NCI-H2196 (cell line): ENCODE measurements around the gene ABCA2.

Experiments
- DNase-seq: peaks from one replicate; lab custom pipeline; 2025; ENCODE audit not compliant: unreplicated experiment; lab: John Stamatoyannopoulos, UW

Gene ABCA2

GRCh38 chr9:137001857-137002645, 26.0 kb downstream of the ABCA2 start:
- DNase-seq, result no peak

- no peak for DNase-seq
These were observed 27.7 kb downstream of the ABCA2 start for GRCh38 chr9:137000177-137000930.

GRCh38 chr9:136997830-136998234, 30.2 kb downstream of the ABCA2 start:
- DNase-seq, result no peak

DNA sequence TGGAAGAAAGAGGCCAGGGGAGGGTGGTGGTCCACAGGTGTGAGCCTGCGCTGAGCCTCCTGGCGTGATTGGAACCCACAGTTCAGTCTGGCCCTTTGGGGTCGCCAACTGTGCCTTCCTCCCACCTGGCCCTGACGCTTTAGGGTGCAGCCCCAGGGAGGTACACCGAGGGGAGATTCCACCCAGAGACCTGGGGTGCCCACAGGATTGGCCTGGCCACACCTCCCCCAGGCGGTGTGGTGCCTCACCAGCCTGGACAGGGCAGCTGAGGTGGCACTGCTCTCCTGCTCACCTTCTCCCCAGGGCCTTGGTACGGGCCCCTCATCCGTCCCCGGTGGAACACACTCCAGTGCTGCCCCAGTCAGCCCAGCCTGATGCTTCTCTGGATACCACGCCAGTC, 30.7 kb downstream of the ABCA2 start:
- DNase-seq, result no peak

DNA sequence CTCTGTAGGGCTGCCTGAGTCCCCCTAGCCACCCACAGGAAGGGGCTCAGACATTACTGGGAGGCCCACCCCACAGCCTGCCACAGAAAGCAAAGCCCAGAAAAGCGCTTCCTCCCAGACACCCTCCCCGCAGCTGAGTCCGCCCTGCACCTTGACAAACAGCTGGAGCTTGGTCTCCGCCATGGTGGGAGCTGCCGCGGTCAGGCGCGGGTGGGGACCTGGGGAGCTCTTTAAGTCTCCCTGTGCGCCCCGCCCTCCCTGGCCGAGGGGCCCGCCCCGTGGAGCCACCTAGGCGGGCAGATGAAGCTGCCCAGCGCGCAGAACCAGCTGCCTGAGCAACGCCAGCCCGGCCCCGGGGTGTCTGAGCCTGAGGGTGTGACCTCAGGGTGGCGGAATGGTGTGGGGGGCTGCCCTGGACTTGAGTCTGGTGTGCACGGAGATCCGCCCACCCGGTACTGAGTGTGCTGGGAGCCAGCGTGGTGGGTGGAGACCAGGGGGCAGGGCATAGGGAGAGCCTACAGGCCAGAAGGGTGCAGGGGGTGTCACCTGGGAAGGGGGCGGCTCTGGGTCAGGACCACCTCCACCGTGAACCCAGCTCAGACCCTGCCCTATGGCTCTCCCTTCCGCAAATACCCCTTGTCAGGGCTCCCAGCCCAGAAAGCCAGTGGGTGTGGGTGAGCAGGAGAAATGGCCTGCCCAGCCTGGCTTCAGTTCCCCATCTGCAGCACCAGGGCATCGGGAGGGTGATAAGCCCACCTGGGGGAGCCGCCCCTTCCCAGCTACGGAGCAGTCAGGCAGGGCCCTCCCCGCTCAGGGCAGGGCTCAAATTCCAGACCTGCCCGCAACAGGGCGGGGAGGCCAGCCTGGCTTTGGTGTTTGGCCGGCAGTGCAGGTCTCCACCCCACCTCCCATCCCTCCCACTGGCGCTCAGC, 31.4 kb downstream of the ABCA2 start, which contains the start of gene CLIC3:
Gene CLIC3, minus strand, starts transcription at position 208 of the 932 bp plus-strand sequence. Its CDS starts 25 bp downstream, at position 183.
- no peak for DNase-seq

DNA sequence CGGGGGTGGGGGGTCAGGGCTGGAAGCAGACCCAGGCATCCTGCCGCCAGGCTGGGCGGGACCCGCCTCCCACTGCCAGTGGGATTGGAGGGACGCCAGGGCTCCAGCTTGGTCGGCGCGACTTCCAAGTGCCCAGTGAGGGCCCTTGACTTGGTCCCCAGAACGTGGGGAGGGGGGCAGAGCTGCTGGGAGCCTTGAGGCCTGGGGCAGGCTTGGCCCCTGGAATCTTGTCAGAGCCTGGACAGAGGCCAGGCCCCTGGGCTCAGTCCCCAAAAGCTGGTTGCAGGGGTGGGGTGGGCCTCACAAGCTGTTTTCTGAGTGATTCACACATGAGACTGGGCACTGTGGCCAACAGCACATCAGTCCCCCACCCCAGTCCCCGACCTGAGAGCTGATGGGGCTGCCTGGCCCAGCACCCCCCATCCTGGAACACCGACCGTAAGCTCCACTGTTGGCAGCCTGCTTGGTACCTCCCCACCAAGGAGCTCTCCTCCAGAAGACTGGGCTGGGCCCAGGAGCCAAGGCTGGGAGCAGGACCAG, 32.2 kb downstream of the ABCA2 start:
- DNase-seq, result peak; percentile 27

- no peak for DNase-seq
These were observed 32.7 kb downstream of the ABCA2 start for GRCh38 chr9:136995362-136995761.

DNA sequence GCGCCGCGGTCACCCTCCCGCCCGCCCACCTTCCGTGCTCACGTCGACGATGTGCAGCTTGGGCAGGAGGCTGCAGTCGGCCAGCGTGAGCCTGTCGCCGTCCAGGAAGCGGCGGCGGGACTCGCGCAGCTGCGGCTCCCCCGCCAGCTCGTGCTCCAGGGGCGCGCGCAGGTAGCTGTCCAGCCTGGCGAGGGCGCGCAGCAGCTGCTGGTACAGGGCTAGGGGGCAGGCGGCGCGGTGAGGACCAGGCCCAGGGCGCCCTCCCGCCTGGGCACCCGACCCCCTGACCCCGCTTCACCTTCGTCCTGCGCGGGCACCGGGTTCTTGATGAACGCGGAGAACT, 33.2 kb downstream of the ABCA2 start:
- DNase-seq, result no peak

DNA sequence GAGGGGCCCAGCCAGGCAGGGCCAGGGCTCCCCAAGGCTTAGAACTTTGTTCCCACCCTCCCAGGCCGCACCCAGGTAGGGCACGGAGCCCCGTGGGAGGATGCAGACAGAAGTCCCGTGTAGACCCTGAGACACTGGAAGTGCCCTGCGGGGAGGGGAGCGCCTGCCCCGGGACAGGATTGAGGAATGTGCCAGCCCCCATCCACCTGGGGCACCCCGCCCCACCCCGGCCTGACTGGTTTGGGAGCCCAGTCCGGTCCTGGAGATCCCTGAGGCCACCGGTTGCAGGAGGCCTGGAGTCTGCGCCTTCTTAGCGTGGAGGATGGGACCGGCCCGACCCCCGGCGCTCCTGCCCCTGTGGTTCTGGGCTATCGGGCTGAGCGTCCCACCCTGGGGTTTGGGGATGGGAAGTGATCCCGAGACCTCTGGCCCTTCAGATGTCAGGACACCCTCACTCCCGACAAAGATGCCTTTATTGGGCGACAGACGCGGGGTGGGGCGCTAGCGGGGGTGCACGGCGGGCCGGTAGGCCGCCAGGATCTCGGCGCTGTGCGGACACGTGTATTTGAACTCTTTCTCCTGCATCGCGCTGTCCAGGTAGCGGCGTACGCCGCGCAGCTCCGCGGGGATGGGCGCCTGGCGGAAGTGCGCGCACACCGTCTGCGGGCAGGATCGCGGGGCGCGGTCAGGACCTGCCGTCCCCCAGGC, 33.7 kb downstream of the ABCA2 start:
- DNase-seq, result no peak

- DNase-seq, result no peak
These were observed 35.1 kb downstream of the ABCA2 start for GRCh38 chr9:136992819-136993369.

- DNase-seq, result peak; percentile 88
These were observed 35.8 kb downstream of the ABCA2 start, which contains the start of gene PAXX for GRCh38 chr9:136991993-136992818. PAXX (plus strand) TSS chr9:136992422; CDS start chr9:136992444, 22 bp downstream.

DNA sequence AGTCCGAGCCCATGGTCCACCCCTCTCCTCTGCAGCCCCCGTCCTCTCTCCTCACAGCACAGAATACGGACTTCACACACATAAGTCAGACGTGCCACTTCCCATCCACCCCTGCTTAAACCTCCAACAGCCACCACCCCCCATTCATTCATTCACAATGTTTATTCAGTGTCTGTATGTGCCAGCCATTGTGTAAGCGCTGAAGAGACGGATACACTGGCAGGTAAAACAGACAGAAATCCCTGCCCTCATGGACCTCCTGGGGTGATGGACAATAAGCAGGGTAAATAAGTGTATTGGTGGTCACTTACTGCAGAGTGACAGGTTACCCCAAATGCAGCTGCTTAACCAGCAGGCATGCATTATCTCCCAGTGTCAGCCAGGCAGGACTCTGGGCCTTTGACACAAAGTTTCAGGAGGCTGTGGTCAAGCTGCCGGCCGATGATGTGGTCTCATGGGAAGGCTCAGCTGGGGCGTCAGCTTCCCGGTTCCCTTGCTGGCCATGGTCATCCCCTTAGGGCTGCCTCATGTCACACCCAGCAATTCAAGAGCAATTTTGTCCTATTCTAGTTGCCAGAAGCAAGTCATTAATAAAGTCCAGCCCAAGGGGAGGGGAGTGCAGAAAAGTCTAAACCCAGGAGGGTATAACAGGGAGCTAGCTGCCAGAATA, 37.7 kb downstream of the ABCA2 start:
- no peak for DNase-seq

DNA sequence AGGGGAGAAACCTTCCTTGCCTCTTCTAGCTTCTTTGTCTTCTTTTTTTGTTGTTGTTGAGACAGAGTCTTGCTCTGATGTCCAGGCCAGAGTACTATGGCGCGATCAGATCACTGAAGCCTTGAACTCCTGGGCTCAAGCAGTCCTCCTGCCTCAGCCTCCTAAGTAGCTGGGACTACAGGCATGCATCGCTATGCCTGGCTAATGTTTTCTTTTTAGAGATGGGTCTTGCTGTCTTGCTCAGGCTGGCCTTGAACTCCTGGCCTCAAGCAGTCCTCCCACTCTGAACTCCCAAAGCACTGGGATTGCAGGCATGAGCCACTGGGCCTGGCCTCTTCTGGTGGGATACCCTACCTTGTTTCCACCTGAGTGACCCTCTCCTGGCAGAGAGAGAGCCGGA, 39.2 kb downstream of the ABCA2 start:
- no peak for DNase-seq

DNA sequence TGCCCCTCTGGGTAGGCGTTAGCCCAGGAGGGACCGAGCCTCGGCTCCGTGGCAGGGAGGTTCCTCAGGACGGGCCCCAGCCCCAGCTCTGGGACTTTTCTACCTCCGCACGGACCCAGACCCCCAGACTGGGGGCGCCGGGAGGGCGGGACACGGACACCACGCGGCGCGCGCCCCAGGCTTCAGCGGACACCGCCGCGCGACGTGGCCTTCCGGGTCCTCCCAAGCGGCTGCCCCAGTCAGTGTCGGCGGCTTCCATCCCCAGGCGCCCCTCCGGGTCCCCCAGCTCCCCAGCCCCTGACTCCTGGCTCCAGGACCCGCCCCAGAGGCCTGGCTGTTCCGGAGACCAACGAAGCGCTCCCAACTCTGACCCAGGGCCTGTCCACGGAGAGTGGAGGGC, 42.2 kb downstream of the ABCA2 start:
- DNase-seq, result no peak

DNA sequence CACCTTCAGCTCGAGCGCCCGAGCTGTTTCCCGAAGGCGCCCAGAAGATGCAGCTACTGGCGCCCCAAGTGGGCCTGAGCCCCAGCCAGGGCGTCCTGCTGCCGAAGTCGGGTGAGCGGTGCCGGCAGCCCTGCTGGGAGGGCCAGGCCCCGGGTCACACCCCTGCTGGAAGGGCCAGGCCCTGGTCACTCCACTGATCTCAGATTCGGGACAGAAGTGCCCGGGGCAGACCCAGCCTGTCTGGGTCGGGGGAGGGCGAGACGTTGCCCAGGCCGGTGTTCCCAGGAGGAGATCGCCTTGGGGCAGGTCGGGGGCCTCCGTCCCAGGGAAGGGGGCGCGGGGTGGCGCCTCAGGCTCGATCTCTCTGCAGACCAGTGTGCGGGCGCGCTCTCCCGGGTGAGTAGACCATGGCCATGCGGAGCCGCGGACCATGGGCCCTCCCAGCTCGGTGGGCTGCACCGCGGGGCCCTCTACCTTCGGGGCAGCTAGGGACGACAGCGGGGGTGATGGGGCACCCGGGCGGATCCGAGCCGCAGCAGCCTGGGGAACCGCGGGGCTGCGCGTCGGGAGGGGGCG, 42.9 kb downstream of the ABCA2 start:
- DNase-seq, result no peak

DNA sequence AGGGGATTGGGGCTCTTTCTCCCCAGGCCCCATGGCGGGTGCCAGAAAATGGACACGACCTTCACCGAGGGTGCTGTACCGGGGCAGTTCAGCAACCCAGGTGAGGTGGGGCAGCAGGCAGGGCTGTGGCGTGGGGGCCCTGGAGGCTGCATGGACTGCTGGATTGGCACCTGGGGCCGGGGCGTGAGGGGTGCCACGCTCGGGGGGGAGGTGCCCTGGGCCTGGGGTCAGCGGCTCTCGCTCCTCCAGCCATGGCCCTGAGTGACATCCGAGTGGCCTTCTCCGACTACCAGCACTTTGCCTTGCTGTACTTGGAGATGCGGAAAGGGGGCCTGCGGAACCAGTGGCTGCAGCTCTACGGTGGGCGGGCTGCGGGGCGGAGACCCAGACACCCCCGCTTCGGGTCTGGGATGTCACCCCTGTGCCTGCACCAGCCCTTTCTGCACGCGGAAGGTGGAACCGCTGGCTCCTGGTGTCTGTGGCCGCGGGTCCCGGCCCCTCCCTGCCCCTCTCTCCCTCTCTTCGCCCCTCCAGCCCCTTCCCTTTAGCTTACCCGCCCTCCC, 43.5 kb downstream of the ABCA2 start:
- no peak for DNase-seq

DNA sequence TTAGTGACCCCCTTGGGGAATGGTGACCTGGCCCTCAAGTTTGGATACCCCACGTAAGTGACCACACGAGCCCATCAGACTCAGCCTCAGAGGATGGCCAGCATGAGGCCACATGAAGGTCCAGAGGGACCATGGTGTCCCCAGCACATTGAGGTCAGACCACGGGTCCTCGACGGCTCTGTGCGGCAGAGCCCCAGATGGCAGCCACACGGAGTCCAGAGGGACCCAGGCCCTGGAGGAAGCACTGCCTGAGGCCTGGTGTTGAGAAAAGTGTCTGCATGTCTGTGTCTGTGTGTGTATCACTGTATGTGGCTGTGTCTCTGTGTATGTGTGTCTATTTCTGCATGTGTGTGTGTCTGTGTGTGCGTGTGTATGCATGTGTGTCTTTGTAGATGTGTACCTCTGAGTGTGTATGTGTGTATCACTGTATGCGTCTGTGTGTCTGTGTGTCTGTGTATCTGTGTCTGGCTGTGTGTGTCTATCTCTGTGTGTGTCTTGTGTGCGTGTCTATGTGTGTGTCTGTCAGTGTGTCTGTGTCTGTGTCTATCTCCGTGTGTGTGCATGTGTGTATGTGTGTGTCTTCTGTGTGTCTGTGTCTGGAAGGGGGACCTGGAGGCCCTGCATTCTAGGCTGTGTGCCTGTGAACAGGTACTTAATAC, 44.3 kb downstream of the ABCA2 start:
- no peak for DNase-seq
